ENCODE results near the gene KMT2E. TPM values are rescaled to one million over a fixed set of nuclear protein-coding genes. Genes with fewer than 3 reads are reported as not detected.

KMT2E gene
- total RNA-seq, 1 experiment from 2014 or later = 38.2 TPM

GRCh38 chr7:105032553-105033214, 18.7 kb downstream of the KMT2E start:
- H2AFZ ChIP-seq (ENCODE audit: low read length) = no peak overlapping the region
- peaks cover 38% of the 10 kb centered on the region; the same call in 1 of the 2 replicates for H3K79me2 ChIP-seq (ENCODE audit: insufficient read depth, low read length)
- no peak overlapping the region for H3K14ac ChIP-seq (ENCODE audit: insufficient read depth, low read length)
- no peak for TF ChIP-seq CTCF (conservative IDR thresholded peaks at IDR 0.05)
- peaks cover 6% of the 10 kb centered on the region for H3K79me1 ChIP-seq (ENCODE audit: insufficient read depth, low read depth, low read length, poor library complexity, severe bottlenecking)
- Mint-ChIP-seq H3K4me1 (peaks cover 7 to 11% of the 10 kb centered on the region in 2 experiments; a peak in 3 of 4 replicates), H3K9me3 (no peaks in the 10 kb centered on the region), H3K27me3 (ENCODE audit: low read depth) (no peaks in the 10 kb centered on the region), H3K4me3 (no peak overlapping the region), H3K36me3 (ENCODE audit: insufficient read depth in 1 of 3, low read depth in 3 of 3) (peaks cover 0 to 6% (median 0%) of the 10 kb centered on the region in 3 experiments; a peak in 3 of 7 replicates), H3K27ac (peak overlapping the region in 1 of 3 experiments; percentile 47; a peak in 1 of 7 replicates)
- DNase-seq = no peak
- no peak overlapping the region for H3K23ac ChIP-seq (ENCODE audit: insufficient read length, low read depth, low read length)
- H4K8ac ChIP-seq (replicated peaks; ENCODE audit: insufficient read length, low read depth, low read length) = no peak overlapping the region
- H3K27me3 ChIP-seq (ENCODE audit: insufficient read depth, low read length) = no peaks in the 10 kb centered on the region
- H3T11ph ChIP-seq (ENCODE audit: low read length) = no peak overlapping the region
- H2BK5ac ChIP-seq (ENCODE audit: insufficient read length, low read length) = no peak overlapping the region
- H4K20me1 ChIP-seq (ENCODE audit: control insufficient read depth, insufficient read depth, insufficient read length) = no peaks in the 10 kb centered on the region
- no peak overlapping the region for H3K27ac ChIP-seq (ENCODE audit: insufficient read length, low read depth, low read length)
- H3K9me3 ChIP-seq (ENCODE audit: control insufficient read depth, low read depth, low read length) = no peaks in the 10 kb centered on the region
- no peak overlapping the region for H3K18ac ChIP-seq (ENCODE audit: insufficient read length, low read depth, low read length)
- no peak overlapping the region for H3K4ac ChIP-seq (ENCODE audit: low read depth, low read length)
- no peaks in the 10 kb centered on the region for H3K23me2 ChIP-seq (ENCODE audit: insufficient read length, low read depth, low read length, poor library complexity, severe bottlenecking)
- H2AK5ac ChIP-seq (ENCODE audit: insufficient read length, low read length) = no peak overlapping the region
- no peak overlapping the region for H4K91ac ChIP-seq (ENCODE audit: insufficient read length, low read depth, low read length)
- H3K4me1 ChIP-seq (ENCODE audit: insufficient read depth, low read length) = no peaks in the 10 kb centered on the region; the same call in 1 of the 2 replicates
- no peak overlapping the region for H3K4me2 ChIP-seq (ENCODE audit: insufficient read depth, insufficient read length, low read length)
- H3K9ac ChIP-seq (ENCODE audit: extremely low read depth, insufficient read length, low read length) = no peak overlapping the region
- no peak overlapping the region for H2BK20ac ChIP-seq (ENCODE audit: low read depth, low read length, poor library complexity, severe bottlenecking)
- WGBS (ENCODE audit: extremely low coverage, insufficient read length, low lambda C conversion rate) = no CpG with 5 or more reads among the region's 1 CpG
- no peak overlapping the region for H2BK12ac ChIP-seq (ENCODE audit: insufficient read length, low read depth, low read length)
- H2BK120ac ChIP-seq (ENCODE audit: low read depth, low read length, poor library complexity, severe bottlenecking) = no peak overlapping the region
- H4K5ac ChIP-seq (ENCODE audit: insufficient read length, low read depth, low read length) = no peak overlapping the region
- no peak overlapping the region for H2BK15ac ChIP-seq (ENCODE audit: low read depth, low read length)
- no peak overlapping the region for H3K56ac ChIP-seq (ENCODE audit: insufficient read length, low read depth, low read length)
